GM23338 (cell line): ENCODE measurements around the gene SAMD4A. TPM values are rescaled to one million over a fixed set of nuclear protein-coding genes. Genes with fewer than 3 reads are reported as not detected.

Source experiments
- ATAC-seq: fragments of 200-7000 bp; cut with Tn5 transposase; 3 replicates; pipeline ENCODE4 v1.9.1; 2020
- DNase-seq: peaks from one replicate; pipeline ENCODE4 v3.0.0-alpha.2; 2015; ENCODE audit warnings: low spot score
- H2AFZ ChIP-seq: fragments of 200-600 bp; sonication (generic); 2 replicates; pipeline ENCODE4 v1.8.0; 2016; ENCODE audit warnings: antibody characterized with exemption, mild to moderate bottlenecking, moderate library complexity
- H3F3A ChIP-seq: fragments of 200-600 bp; sonication (generic); replicated peaks from 2 replicates; pipeline ENCODE4 v1.8.0; 2017; ENCODE audit warnings: antibody characterized with exemption, mixed run types, low read depth
- H3K27ac ChIP-seq: fragments of 200-600 bp; sonication (generic); 2 replicates; pipeline ENCODE4 v1.6.1; 2016; ENCODE audit warnings: low read depth
- H3K27me3 ChIP-seq: fragments of 200-600 bp; sonication (generic); 2 replicates; pipeline ENCODE4 v1.8.0; 2016; ENCODE audit warnings: mild to moderate bottlenecking, mixed run types, moderate library complexity; ENCODE audit not compliant: insufficient read depth
- H3K36me3 ChIP-seq: fragments of 200-600 bp; sonication (generic); 2 replicates; pipeline ENCODE4 v1.8.0; 2016; ENCODE audit warnings: mild to moderate bottlenecking; ENCODE audit not compliant: insufficient read depth
- H3K4me1 ChIP-seq: fragments of 200-600 bp; sonication (generic); 2 replicates; pipeline ENCODE4 v1.8.0; 2016; ENCODE audit warnings: mild to moderate bottlenecking, moderate library complexity; ENCODE audit not compliant: insufficient read depth
- H3K4me2 ChIP-seq: fragments of 200-600 bp; sonication (generic); 2 replicates; pipeline ENCODE4 v1.7.1; 2017; ENCODE audit warnings: mixed run types
- H3K4me3 ChIP-seq: fragments of 200-600 bp; sonication (generic); 2 replicates; pipeline ENCODE4 v1.6.1; 2016; ENCODE audit warnings: mixed run types
- H3K79me2 ChIP-seq: fragments of 200-600 bp; sonication (generic); replicated peaks from 2 replicates; pipeline ENCODE4 v1.8.0; 2017; ENCODE audit warnings: mild to moderate bottlenecking; ENCODE audit not compliant: insufficient read depth
- H3K9me2 ChIP-seq: fragments of 200-600 bp; sonication (generic); 2 replicates; pipeline ENCODE4 v1.8.0; 2017; ENCODE audit not compliant: insufficient read depth
- H4K20me1 ChIP-seq: fragments of 200-600 bp; sonication (generic); replicated peaks from 2 replicates; pipeline ENCODE4 v1.8.0; 2017; ENCODE audit warnings: mild to moderate bottlenecking; ENCODE audit not compliant: insufficient read depth
- H3K27ac Mint-ChIP-seq: 2 replicates; pipeline ENCODE4 v1.8.0; 2020; ENCODE audit warnings: inconsistent platforms, mild to moderate bottlenecking, moderate library complexity, mixed read lengths
- H3K27me3 Mint-ChIP-seq: 3 replicates; pipeline ENCODE4 v1.8.0; 2022; ENCODE audit warnings: low read depth, mild to moderate bottlenecking, moderate library complexity, mixed read lengths, inconsistent platforms; ENCODE audit not compliant: insufficient read depth, poor library complexity
- H3K36me3 Mint-ChIP-seq: 3 replicates; pipeline ENCODE4 v1.8.0; 2021; ENCODE audit warnings: low read depth, mild to moderate bottlenecking, inconsistent platforms, moderate library complexity, mixed read lengths
- H3K4me1 Mint-ChIP-seq: 3 replicates; pipeline ENCODE4 v1.8.0; 2020; ENCODE audit warnings: mild to moderate bottlenecking, inconsistent platforms, mixed read lengths
- H3K4me3 Mint-ChIP-seq: 3 replicates; pipeline ENCODE4 v1.8.0; 2021; ENCODE audit warnings: moderate library complexity, mild to moderate bottlenecking, inconsistent platforms, mixed read lengths
- H3K9me3 Mint-ChIP-seq: 3 replicates; pipeline ENCODE4 v1.8.0; 2020; ENCODE audit warnings: moderate library complexity, mild to moderate bottlenecking, inconsistent platforms, mixed read lengths
- CREB1 ChIP-seq: fragments of 250-450 bp; sonication (Bioruptor Pico); IDR thresholded peaks from 2 replicates; pipeline ENCODE4 v1.5.0; 2020; ENCODE audit warnings: low read depth, mild to moderate bottlenecking, moderate library complexity
- EZH2 ChIP-seq: fragments of 200-600 bp; sonication (generic); IDR thresholded peaks from one replicate; pipeline ENCODE4 v1.8.0; 2017; ENCODE audit warnings: antibody characterized with exemption, mild to moderate bottlenecking, low read depth; ENCODE audit not compliant: unreplicated experiment
- EZH2phosphoT487 ChIP-seq: fragments of 200-600 bp; sonication (generic); IDR thresholded peaks from one replicate; pipeline ENCODE4 v1.8.1; 2018; ENCODE audit warnings: antibody characterized with exemption; ENCODE audit not compliant: unreplicated experiment
- NANOG ChIP-seq: IDR thresholded peaks from 2 replicates; pipeline ENCODE4 v1.6.1; 2016; ENCODE audit warnings: antibody characterized with exemption, borderline replicate concordance
- POLR2AphosphoS5 ChIP-seq: IDR thresholded peaks from 2 replicates; pipeline ENCODE4 v1.6.1; 2016; ENCODE audit warnings: antibody characterized with exemption, low read depth
- STAT1 ChIP-seq: IDR thresholded peaks from one replicate; pipeline ENCODE4 v1.6.1; 2016; ENCODE audit warnings: antibody characterized with exemption; ENCODE audit not compliant: unreplicated experiment
- ZNF331 ChIP-seq: fragments of 250-450 bp; sonication (Bioruptor Pico); IDR thresholded peaks from 2 replicates; pipeline ENCODE4 v1.5.0; 2020; ENCODE audit warnings: low read depth, mild to moderate bottlenecking, moderate library complexity
- polyA plus RNA-seq: library from polyadenylated mRNA; unstranded; fragments of >200 nt; fragmentation: Nextera tagmentation; extraction: Ambion mirVana; gene quantifications from 2 replicates; pipeline ENCODE4 v1.2.1, GENCODE V29; 2016
- total RNA-seq: library from RNA; depleted of rRNA; stranded (reverse); fragments of >200 nt; shearing (Covaris generic); gene quantifications from 2 replicates; pipeline ENCODE4 v1.2.3, GENCODE V29; 2014
- TF ChIP-seq, protein P1 (sequence below): IDR thresholded peaks from one replicate; pipeline ENCODE4 v1.6.1; 2018; ENCODE audit warnings: antibody characterized with exemption; ENCODE audit not compliant: unreplicated experiment
- TF ChIP-seq, protein P2 (sequence below): IDR thresholded peaks from 2 replicates; pipeline ENCODE4 v1.6.1; 2016; ENCODE audit warnings: antibody characterized with exemption
- TF ChIP-seq, protein P3 (sequence below): fragments of 250-450 bp; sonication (Bioruptor Pico); IDR thresholded peaks from 2 replicates; pipeline ENCODE4 v1.5.0; 2020; ENCODE audit warnings: mild to moderate bottlenecking, moderate library complexity

The SAMD4A gene
- total and polyA plus RNA-seq, 2 experiments from 2014 or later: 1.6 to 6.9 TPM

DNA sequence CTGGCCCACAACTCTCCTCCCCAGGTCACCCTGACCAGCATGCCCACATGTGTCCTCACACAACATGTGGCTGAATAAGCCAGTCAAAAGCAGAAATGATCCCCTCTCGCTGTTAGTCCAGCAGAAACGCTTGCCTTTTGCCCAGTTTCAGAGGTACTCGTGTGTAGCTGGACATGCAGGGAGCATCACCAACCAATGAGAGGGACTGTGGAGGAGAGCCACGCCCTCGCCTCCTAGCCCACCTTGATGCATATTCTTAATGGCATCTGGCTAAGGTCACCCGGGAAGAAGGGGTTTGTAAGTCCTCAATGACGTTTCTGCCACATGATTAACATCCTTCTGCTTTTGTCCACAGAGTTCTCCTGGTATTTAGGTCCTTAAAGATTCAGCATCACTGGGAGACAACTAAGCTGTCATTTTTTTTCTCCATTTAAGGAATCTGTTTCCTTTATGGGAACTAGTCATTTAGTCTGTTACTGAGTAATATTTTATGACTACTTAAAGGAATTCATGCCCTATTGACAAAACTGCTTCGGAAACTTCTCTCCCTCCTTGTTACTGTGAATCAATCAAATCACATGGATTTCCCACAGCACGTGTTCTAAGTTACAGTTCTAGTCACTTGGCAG is 201.7 kb downstream of the SAMD4A start:
- no peak for ATAC-seq
- no peak overlapping the region for H3K27ac ChIP-seq
- DNase-seq: no peak

More for the DNA sequence above, 201.7 kb downstream of the SAMD4A start:
- Histone ChIP-seq H3K4me3 (no peak overlapping the region), H3K9me2 (no peaks in the 10 kb centered on the region), H2AFZ (no peak overlapping the region), H3K36me3 (no peaks in the 10 kb centered on the region), H3F3A (no peaks in the 10 kb centered on the region), H3K4me1 (peaks cover 7% of the 10 kb centered on the region), H4K20me1 (no peaks in the 10 kb centered on the region), H3K4me2 (no peak overlapping the region), H3K27me3 (no peaks in the 10 kb centered on the region), H3K79me2 (no peaks in the 10 kb centered on the region)
- H3K27ac Mint-ChIP-seq: no peak overlapping the region
- peaks cover 15% of the 10 kb centered on the region for H3K4me1 Mint-ChIP-seq
- peaks cover 11% of the 10 kb centered on the region for H3K27me3 Mint-ChIP-seq
- TF ChIP-seq, protein P1, sequence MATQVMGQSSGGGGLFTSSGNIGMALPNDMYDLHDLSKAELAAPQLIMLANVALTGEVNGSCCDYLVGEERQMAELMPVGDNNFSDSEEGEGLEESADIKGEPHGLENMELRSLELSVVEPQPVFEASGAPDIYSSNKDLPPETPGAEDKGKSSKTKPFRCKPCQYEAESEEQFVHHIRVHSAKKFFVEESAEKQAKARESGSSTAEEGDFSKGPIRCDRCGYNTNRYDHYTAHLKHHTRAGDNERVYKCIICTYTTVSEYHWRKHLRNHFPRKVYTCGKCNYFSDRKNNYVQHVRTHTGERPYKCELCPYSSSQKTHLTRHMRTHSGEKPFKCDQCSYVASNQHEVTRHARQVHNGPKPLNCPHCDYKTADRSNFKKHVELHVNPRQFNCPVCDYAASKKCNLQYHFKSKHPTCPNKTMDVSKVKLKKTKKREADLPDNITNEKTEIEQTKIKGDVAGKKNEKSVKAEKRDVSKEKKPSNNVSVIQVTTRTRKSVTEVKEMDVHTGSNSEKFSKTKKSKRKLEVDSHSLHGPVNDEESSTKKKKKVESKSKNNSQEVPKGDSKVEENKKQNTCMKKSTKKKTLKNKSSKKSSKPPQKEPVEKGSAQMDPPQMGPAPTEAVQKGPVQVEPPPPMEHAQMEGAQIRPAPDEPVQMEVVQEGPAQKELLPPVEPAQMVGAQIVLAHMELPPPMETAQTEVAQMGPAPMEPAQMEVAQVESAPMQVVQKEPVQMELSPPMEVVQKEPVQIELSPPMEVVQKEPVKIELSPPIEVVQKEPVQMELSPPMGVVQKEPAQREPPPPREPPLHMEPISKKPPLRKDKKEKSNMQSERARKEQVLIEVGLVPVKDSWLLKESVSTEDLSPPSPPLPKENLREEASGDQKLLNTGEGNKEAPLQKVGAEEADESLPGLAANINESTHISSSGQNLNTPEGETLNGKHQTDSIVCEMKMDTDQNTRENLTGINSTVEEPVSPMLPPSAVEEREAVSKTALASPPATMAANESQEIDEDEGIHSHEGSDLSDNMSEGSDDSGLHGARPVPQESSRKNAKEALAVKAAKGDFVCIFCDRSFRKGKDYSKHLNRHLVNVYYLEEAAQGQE: no peak
- no peak for TF ChIP-seq EZH2
- TF ChIP-seq POLR2AphosphoS5: no peak
- TF ChIP-seq STAT1: no peak
- TF ChIP-seq CREB1 (CRISPR knock-in tag): no peak
- TF ChIP-seq ZNF331 (CRISPR knock-in tag): no peak
- TF ChIP-seq, protein P2, sequence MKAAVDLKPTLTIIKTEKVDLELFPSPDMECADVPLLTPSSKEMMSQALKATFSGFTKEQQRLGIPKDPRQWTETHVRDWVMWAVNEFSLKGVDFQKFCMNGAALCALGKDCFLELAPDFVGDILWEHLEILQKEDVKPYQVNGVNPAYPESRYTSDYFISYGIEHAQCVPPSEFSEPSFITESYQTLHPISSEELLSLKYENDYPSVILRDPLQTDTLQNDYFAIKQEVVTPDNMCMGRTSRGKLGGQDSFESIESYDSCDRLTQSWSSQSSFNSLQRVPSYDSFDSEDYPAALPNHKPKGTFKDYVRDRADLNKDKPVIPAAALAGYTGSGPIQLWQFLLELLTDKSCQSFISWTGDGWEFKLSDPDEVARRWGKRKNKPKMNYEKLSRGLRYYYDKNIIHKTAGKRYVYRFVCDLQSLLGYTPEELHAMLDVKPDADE: no peak
- TF ChIP-seq NANOG: no peak
- TF ChIP-seq EZH2phosphoT487: no peak
- TF ChIP-seq, protein P3, sequence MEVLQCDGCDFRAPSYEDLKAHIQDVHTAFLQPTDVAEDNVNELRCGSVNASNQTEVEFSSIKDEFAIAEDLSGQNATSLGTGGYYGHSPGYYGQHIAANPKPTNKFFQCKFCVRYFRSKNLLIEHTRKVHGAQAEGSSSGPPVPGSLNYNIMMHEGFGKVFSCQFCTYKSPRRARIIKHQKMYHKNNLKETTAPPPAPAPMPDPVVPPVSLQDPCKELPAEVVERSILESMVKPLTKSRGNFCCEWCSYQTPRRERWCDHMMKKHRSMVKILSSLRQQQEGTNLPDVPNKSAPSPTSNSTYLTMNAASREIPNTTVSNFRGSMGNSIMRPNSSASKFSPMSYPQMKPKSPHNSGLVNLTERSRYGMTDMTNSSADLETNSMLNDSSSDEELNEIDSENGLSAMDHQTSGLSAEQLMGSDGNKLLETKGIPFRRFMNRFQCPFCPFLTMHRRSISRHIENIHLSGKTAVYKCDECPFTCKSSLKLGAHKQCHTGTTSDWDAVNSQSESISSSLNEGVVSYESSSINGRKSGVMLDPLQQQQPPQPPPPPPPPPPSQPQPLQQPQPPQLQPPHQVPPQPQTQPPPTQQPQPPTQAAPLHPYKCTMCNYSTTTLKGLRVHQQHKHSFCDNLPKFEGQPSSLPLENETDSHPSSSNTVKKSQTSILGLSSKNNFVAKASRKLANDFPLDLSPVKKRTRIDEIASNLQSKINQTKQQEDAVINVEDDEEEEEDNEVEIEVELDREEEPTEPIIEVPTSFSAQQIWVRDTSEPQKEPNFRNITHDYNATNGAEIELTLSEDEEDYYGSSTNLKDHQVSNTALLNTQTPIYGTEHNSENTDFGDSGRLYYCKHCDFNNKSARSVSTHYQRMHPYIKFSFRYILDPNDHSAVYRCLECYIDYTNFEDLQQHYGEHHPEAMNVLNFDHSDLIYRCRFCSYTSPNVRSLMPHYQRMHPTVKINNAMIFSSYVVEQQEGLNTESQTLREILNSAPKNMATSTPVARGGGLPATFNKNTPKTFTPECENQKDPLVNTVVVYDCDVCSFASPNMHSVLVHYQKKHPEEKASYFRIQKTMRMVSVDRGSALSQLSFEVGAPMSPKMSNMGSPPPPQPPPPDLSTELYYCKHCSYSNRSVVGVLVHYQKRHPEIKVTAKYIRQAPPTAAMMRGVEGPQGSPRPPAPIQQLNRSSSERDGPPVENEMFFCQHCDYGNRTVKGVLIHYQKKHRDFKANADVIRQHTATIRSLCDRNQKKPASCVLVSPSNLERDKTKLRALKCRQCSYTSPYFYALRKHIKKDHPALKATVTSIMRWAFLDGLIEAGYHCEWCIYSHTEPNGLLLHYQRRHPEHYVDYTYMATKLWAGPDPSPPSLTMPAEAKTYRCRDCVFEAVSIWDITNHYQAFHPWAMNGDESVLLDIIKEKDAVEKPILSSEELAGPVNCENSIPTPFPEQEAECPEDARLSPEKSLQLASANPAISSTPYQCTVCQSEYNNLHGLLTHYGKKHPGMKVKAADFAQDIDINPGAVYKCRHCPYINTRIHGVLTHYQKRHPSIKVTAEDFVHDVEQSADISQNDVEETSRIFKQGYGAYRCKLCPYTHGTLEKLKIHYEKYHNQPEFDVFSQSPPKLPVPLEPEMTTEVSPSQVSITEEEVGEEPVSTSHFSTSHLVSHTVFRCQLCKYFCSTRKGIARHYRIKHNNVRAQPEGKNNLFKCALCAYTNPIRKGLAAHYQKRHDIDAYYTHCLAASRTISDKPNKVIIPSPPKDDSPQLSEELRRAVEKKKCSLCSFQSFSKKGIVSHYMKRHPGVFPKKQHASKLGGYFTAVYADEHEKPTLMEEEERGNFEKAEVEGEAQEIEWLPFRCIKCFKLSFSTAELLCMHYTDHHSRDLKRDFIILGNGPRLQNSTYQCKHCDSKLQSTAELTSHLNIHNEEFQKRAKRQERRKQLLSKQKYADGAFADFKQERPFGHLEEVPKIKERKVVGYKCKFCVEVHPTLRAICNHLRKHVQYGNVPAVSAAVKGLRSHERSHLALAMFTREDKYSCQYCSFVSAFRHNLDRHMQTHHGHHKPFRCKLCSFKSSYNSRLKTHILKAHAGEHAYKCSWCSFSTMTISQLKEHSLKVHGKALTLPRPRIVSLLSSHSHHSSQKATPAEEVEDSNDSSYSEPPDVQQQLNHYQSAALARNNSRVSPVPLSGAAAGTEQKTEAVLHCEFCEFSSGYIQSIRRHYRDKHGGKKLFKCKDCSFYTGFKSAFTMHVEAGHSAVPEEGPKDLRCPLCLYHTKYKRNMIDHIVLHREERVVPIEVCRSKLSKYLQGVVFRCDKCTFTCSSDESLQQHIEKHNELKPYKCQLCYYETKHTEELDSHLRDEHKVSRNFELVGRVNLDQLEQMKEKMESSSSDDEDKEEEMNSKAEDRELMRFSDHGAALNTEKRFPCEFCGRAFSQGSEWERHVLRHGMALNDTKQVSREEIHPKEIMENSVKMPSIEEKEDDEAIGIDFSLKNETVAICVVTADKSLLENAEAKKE (CRISPR knock-in tag): no peak
- no peaks in the 10 kb centered on the region; the same call in 1 of the 3 replicates for H3K9me3 Mint-ChIP-seq
- H3K4me3 Mint-ChIP-seq: no peak overlapping the region
- H3K36me3 Mint-ChIP-seq: no peaks in the 10 kb centered on the region; the same call in 2 of the 3 replicates
